Ishikawa (cell line): ENCODE results near the gene FECH.

Experiments
- CEBPB ChIP-seq: IDR thresholded peaks from 2 replicates; pipeline ENCODE4 v1.6.1; 2012
- CREB1 ChIP-seq: IDR thresholded peaks from 2 replicates; pipeline ENCODE4 v1.6.1; 2012; ENCODE audit warnings: low read depth
- EGR1 ChIP-seq: IDR thresholded peaks from 2 replicates; pipeline ENCODE4 v1.6.1; 2012
- EP300 ChIP-seq: IDR thresholded peaks from 2 replicates; pipeline ENCODE4 v1.6.1; 2012; ENCODE audit warnings: borderline replicate concordance
- FOXM1 ChIP-seq: IDR thresholded peaks from 2 replicates; pipeline ENCODE4 v1.6.1; 2012; ENCODE audit warnings: low read depth, borderline replicate concordance
- MAX ChIP-seq: IDR thresholded peaks from 2 replicates; pipeline ENCODE4 v1.6.1; 2012
- NFIC ChIP-seq: IDR thresholded peaks from 2 replicates; pipeline ENCODE4 v1.6.1; 2012
- RAD21 ChIP-seq: IDR thresholded peaks from 2 replicates; pipeline ENCODE4 v1.6.1; 2012; ENCODE audit warnings: low read depth
- REST ChIP-seq: IDR thresholded peaks from 2 replicates; pipeline ENCODE4 v1.6.1; 2012; ENCODE audit warnings: low read depth, mild to moderate bottlenecking
- TAF1 ChIP-seq: IDR thresholded peaks from 2 replicates; pipeline ENCODE4 v1.6.1; 2012; ENCODE audit warnings: low read depth, mild to moderate bottlenecking
- TCF12 ChIP-seq: IDR thresholded peaks from 2 replicates; pipeline ENCODE4 v1.6.1; 2012; ENCODE audit warnings: low read depth
- TEAD4 ChIP-seq: IDR thresholded peaks from 2 replicates; pipeline ENCODE4 v1.6.1; 2012
- USF1 ChIP-seq: IDR thresholded peaks from 2 replicates; pipeline ENCODE4 v1.6.1; 2012
- YY1 ChIP-seq: IDR thresholded peaks from 2 replicates; pipeline ENCODE4 v1.6.1; 2012; ENCODE audit warnings: low read depth
- ZBTB7A ChIP-seq: IDR thresholded peaks from 2 replicates; pipeline ENCODE4 v1.6.1; 2012; ENCODE audit warnings: low read depth

FECH gene

GRCh38 chr18:57516056-57516455 lies 70.4 kb downstream of the FECH start:
- no peak for TF ChIP-seq RAD21
- no peak for TF ChIP-seq EP300
- TF ChIP-seq REST = no peak

- TF ChIP-seq TAF1 = no peak
- no peak for TF ChIP-seq MAX
- no peak for TF ChIP-seq USF1
- no peak for TF ChIP-seq TCF12
- TF ChIP-seq FOXM1 = no peak
- TF ChIP-seq CREB1 = no peak
- TF ChIP-seq YY1 = no peak
- no peak for TF ChIP-seq NFIC
- TF ChIP-seq CEBPB = no peak
- no peak for TF ChIP-seq REST
- no peak for TF ChIP-seq RAD21
- TF ChIP-seq ZBTB7A = no peak
- no peak for TF ChIP-seq TEAD4
- no peak for TF ChIP-seq EGR1
- no peak for TF ChIP-seq EP300
Measured at GRCh38 chr18:57505231-57505630, 81.3 kb downstream of the FECH start.

- no peak for TF ChIP-seq ZBTB7A
- TF ChIP-seq FOXM1 = no peak
- no peak for TF ChIP-seq REST
- TF ChIP-seq USF1 = no peak
- TF ChIP-seq TCF12 = no peak
- no peak for TF ChIP-seq TAF1
- TF ChIP-seq YY1 = no peak
- no peak for TF ChIP-seq TEAD4
- no peak for TF ChIP-seq CEBPB
- no peak for TF ChIP-seq RAD21
Measured at GRCh38 chr18:57502624-57503023, 83.9 kb downstream of the FECH start.

- TF ChIP-seq REST = peak; percentile 47; the same call in 1 of the 2 replicates
- TF ChIP-seq TCF12 = no peak
Measured at GRCh38 chr18:57498682-57499256, 87.7 kb downstream of the FECH start.
